Measurements from ENCODE around the gene LOC101059915.

The LOC101059915 gene

GRCh38 chrX:71667328-71668247 is at the start of gene LOC101059915:
TSS of gene LOC101059915 (plus strand) at chrX:71667546.
- DNase-seq = no peak

- peak; percentile 37 for DNase-seq
Observed at GRCh38 chrX:71617742-71618141, 49.6 kb upstream of the LOC101059915 start.

- DNase-seq = peak; percentile 64
Observed at GRCh38 chrX:71618303-71618721, 49.0 kb upstream of the LOC101059915 start, which contains the start of gene CXCR3. TSS of gene CXCR3 (minus strand) at chrX:71618511. CDS start at chrX:71618449, 62 bp downstream.

GRCh38 chrX:71618787-71619186 is 48.6 kb upstream of the LOC101059915 start:
- DNase-seq = no peak

- DNase-seq = no peak
Observed at GRCh38 chrX:71619193-71619592, 48.2 kb upstream of the LOC101059915 start.

GRCh38 chrX:71619986-71620385 is 47.4 kb upstream of the LOC101059915 start:
- no peak for DNase-seq

GRCh38 chrX:71621603-71622002 is 45.7 kb upstream of the LOC101059915 start:
- DNase-seq = no peak

- DNase-seq = no peak
Observed at GRCh38 chrX:71622032-71622575, 45.2 kb upstream of the LOC101059915 start.

- peak; percentile 87 for DNase-seq
Observed at GRCh38 chrX:71622576-71623450, 44.5 kb upstream of the LOC101059915 start.

- peak; percentile 34 for DNase-seq
Observed at GRCh38 chrX:71623714-71624113, 43.6 kb upstream of the LOC101059915 start.

GRCh38 chrX:71625471-71625870 is 41.9 kb upstream of the LOC101059915 start:
- DNase-seq = no peak

- no peak for DNase-seq
Observed at GRCh38 chrX:71626576-71626975, 40.8 kb upstream of the LOC101059915 start.

GRCh38 chrX:71627588-71628404 is 39.5 kb upstream of the LOC101059915 start:
- DNase-seq = no peak

GRCh38 chrX:71629467-71629866 is 37.9 kb upstream of the LOC101059915 start:
- DNase-seq = no peak

- no peak for DNase-seq
Observed at GRCh38 chrX:71632923-71633657, 34.3 kb upstream of the LOC101059915 start.

GRCh38 chrX:71634366-71634765 is 33.0 kb upstream of the LOC101059915 start:
- DNase-seq = no peak

GRCh38 chrX:71636438-71637252 is 30.7 kb upstream of the LOC101059915 start:
- no peak for DNase-seq

- no peak for DNase-seq
Observed at GRCh38 chrX:71637253-71637618, 30.1 kb upstream of the LOC101059915 start.

GRCh38 chrX:71637848-71638247 is 29.5 kb upstream of the LOC101059915 start:
- DNase-seq = no peak

GRCh38 chrX:71638409-71638808 is 28.9 kb upstream of the LOC101059915 start:
- no peak for DNase-seq

- no peak for DNase-seq
Observed at GRCh38 chrX:71640002-71640401, 27.3 kb upstream of the LOC101059915 start.
